ENCODE results near the gene GPR119. TPM values are rescaled to one million over a fixed set of nuclear protein-coding genes. Genes with fewer than 3 reads are reported as not detected.

The GPR119 gene
- total and polyA plus RNA-seq, 10 donors, result not detected

DNA sequence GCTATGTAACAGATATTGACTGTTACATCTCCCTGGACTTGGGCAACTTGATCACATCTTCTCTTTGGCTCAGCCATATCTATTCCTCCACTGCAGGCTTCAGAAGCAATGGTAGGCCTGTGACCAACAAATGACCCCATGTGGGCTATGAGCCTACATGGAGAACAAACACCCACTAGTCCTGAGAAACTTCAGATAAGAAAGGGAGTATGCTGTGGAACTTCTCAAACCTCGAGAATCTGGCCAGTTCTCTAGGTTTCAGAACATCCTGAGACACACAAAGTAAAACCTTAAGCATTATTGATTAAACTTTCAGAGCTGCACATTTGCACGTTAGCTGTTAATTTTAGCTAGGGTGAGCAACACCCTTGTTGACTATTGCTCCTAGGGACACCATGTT is 32.6 kb upstream of the GPR119 start:
- Histone ChIP-seq H3K4me1 (no peaks in the 10 kb centered on the region), H3K27me3 (replicated peaks in 1 of 7) (no peaks in the 10 kb centered on the region), H3K9me3 (no peaks in the 10 kb centered on the region), H3K27ac (no peak overlapping the region), H3K4me3 (no peak overlapping the region), H3K36me3 (peaks cover 0 to 25% (median 0%) of the 10 kb centered on the region in 6 donors)
- intact Hi-C loops (cut with DNase I; ENCODE audit: low total_unique reads), result no loop called here
- 68 to 94% (median 81%) methylated on average over 2 of the region's 2 CpGs for WGBS, 5 donors
- DNase-seq, result no peak
- no peak for TF ChIP-seq POLR2A (IDR thresholded peaks at IDR 0.05)
- no peak for TF ChIP-seq POLR2AphosphoS5 (IDR thresholded peaks at IDR 0.05)
- TF ChIP-seq, protein P1, sequence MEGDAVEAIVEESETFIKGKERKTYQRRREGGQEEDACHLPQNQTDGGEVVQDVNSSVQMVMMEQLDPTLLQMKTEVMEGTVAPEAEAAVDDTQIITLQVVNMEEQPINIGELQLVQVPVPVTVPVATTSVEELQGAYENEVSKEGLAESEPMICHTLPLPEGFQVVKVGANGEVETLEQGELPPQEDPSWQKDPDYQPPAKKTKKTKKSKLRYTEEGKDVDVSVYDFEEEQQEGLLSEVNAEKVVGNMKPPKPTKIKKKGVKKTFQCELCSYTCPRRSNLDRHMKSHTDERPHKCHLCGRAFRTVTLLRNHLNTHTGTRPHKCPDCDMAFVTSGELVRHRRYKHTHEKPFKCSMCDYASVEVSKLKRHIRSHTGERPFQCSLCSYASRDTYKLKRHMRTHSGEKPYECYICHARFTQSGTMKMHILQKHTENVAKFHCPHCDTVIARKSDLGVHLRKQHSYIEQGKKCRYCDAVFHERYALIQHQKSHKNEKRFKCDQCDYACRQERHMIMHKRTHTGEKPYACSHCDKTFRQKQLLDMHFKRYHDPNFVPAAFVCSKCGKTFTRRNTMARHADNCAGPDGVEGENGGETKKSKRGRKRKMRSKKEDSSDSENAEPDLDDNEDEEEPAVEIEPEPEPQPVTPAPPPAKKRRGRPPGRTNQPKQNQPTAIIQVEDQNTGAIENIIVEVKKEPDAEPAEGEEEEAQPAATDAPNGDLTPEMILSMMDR (IDR thresholded peaks at IDR 0.05 in 8 of 11, conservative IDR thresholded peaks at IDR 0.05 in 3 of 11), result no peak

GRCh38 chrX:130416785-130417184 is 31.3 kb upstream of the GPR119 start:
- TF ChIP-seq POLR2AphosphoS5 (IDR thresholded peaks at IDR 0.05) (no peak), POLR2A (IDR thresholded peaks at IDR 0.05) (no peak)
- TF ChIP-seq, protein P1 (IDR thresholded peaks at IDR 0.05 in 8 of 11, conservative IDR thresholded peaks at IDR 0.05 in 3 of 11), result no peak
- no peak overlapping the region for H3K27ac ChIP-seq
- WGBS, 5 donors, result 51 to 92% (median 67%) methylated on average over 4 of the region's 4 CpGs
- DNase-seq, result no peak
- no peaks in the 10 kb centered on the region for H3K4me1 ChIP-seq
- peaks cover 0 to 38% (median 9%) of the 10 kb centered on the region in 6 donors for H3K36me3 ChIP-seq
- no peak overlapping the region for H3K4me3 ChIP-seq
- no peaks in the 10 kb centered on the region for H3K27me3 ChIP-seq (replicated peaks in 1 of 7)
- intact Hi-C loops (cut with DNase I; ENCODE audit: low total_unique reads), result no loop called here
- no peaks in the 10 kb centered on the region for H3K9me3 ChIP-seq

- H3K4me3 ChIP-seq, result no peak overlapping the region
- H3K4me1 ChIP-seq, result no peaks in the 10 kb centered on the region
- no peak for TF ChIP-seq POLR2A (IDR thresholded peaks at IDR 0.05)
- TF ChIP-seq, protein P1 (IDR thresholded peaks at IDR 0.05 in 8 of 11, conservative IDR thresholded peaks at IDR 0.05 in 3 of 11), result no peak
- no peak for TF ChIP-seq POLR2AphosphoS5 (IDR thresholded peaks at IDR 0.05)
- no peaks in the 10 kb centered on the region for H3K9me3 ChIP-seq
- intact Hi-C loops (cut with DNase I; ENCODE audit: low total_unique reads), result no loop called here
- peaks cover 0 to 53% (median 16%) of the 10 kb centered on the region in 6 donors for H3K36me3 ChIP-seq
- no peak overlapping the region for H3K27ac ChIP-seq
- WGBS, 5 donors, result 72 to 85% (median 81%) methylated on average over 7 of the region's 7 CpGs
- H3K27me3 ChIP-seq (replicated peaks in 1 of 7), result no peaks in the 10 kb centered on the region
- DNase-seq, result no peak
These were observed 29.7 kb upstream of the GPR119 start for GRCh38 chrX:130415201-130415600.

- Histone ChIP-seq H3K4me1 (no peaks in the 10 kb centered on the region), H3K4me3 (no peak overlapping the region), H3K36me3 (peaks cover 0 to 57% (median 16%) of the 10 kb centered on the region in 6 donors), H3K27me3 (replicated peaks in 1 of 7) (no peaks in the 10 kb centered on the region), H3K27ac (no peak overlapping the region), H3K9me3 (no peaks in the 10 kb centered on the region)
- no peak for TF ChIP-seq POLR2A (IDR thresholded peaks at IDR 0.05)
- TF ChIP-seq, protein P1 (IDR thresholded peaks at IDR 0.05 in 8 of 11, conservative IDR thresholded peaks at IDR 0.05 in 3 of 11), result no peak
- TF ChIP-seq POLR2AphosphoS5 (IDR thresholded peaks at IDR 0.05), result no peak
- DNase-seq, result no peak
- intact Hi-C loops (cut with DNase I; ENCODE audit: low total_unique reads), result no loop called here
- WGBS, 5 donors, result 91 to 97% (median 95%) methylated on average over 5 of the region's 5 CpGs
These were observed 29.3 kb upstream of the GPR119 start for GRCh38 chrX:130414800-130415199.
